HG02885 (cell line): ENCODE measurements around the gene HEATR5B.
A peak's percentile ranks its signal among the peaks of the same experiment; 100 is the strongest.
"Not testable (repeated sequence)": the region's sequence is repeated elsewhere in the genome, so short reads cannot be mapped to it uniquely, and the experiment has no call there.

Source experiments
- ATAC-seq: cut with Tn5 transposase; IDR thresholded peaks from one replicate; pipeline ENCODE4 v1.9.1; 2021; ENCODE audit warnings: mild to moderate bottlenecking; ENCODE audit not compliant: unreplicated experiment, poor library complexity

The HEATR5B gene

GRCh38 chr2:36993841-36994620 is 90.1 kb downstream of the HEATR5B start:
- ATAC-seq: no peak

DNA sequence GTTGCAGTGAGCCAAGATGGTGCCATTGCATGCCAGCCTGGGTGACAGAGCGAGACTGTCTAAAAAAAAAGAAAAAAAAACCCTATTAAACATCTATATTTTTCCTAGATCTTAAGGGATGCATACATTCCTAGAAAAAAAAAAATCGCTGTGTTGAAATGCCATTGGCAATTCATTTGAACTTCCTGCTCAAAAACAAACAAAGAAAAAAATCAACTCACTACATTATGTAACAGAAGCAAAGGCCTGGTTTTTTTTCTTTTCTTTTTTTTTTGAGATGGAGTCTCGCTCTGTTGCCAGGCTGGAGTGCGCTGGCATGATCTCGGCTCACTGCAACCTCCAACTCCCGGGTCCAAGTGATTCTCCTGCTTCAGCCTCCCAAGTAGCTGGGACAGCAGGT is 96.2 kb downstream of the HEATR5B start:
- no peak for ATAC-seq

GRCh38 chr2:36982467-36982866 is 101.7 kb downstream of the HEATR5B start:
- ATAC-seq: no peak

DNA sequence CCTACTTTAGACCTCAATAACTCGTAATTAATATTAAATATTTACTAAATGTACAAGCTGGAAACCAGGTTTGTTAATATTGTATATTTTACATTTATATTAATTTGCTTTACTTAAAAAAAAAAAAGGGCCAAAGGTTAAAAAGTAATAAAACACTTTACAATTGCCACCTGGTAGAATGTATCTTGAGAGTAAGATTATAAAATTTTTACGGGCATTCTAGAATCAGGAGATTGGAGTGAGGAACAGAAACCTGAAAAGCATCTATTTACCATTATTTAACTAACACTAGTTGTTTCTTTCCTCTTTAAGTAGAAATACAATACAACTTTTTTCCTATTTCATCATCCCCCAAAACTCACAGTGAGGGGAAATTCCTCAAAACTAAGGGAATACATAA is 102.3 kb downstream of the HEATR5B start:
- no peak for ATAC-seq

- not testable (repeated sequence) for ATAC-seq
Observed at GRCh38 chr2:36979007-36979406, 105.2 kb downstream of the HEATR5B start.

DNA sequence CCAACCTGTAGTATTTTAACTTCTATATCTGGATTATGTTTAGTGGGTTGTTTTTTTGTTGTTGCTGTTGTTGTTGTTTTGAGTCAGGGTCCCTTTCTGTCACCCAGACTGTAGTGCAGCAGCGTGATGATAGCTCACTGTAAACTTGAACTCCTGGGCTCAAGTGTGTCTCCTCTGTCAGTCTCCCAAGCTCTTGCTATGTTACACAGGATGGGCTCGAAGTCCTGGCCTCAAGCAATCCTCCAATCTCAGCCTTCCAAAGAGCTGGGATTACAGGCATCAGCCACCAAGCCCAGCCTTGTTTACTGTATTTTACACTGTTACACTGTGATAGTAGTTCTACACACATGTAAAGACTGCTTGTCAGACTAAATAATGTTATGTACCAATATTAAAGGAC is 108.1 kb downstream of the HEATR5B start:
- no peak for ATAC-seq

- no peak for ATAC-seq
Observed at GRCh38 chr2:36975306-36975705, 108.9 kb downstream of the HEATR5B start.

GRCh38 chr2:36973320-36973719 is 110.9 kb downstream of the HEATR5B start:
- ATAC-seq: no peak

GRCh38 chr2:36971990-36972389 is 112.2 kb downstream of the HEATR5B start:
- no peak for ATAC-seq

DNA sequence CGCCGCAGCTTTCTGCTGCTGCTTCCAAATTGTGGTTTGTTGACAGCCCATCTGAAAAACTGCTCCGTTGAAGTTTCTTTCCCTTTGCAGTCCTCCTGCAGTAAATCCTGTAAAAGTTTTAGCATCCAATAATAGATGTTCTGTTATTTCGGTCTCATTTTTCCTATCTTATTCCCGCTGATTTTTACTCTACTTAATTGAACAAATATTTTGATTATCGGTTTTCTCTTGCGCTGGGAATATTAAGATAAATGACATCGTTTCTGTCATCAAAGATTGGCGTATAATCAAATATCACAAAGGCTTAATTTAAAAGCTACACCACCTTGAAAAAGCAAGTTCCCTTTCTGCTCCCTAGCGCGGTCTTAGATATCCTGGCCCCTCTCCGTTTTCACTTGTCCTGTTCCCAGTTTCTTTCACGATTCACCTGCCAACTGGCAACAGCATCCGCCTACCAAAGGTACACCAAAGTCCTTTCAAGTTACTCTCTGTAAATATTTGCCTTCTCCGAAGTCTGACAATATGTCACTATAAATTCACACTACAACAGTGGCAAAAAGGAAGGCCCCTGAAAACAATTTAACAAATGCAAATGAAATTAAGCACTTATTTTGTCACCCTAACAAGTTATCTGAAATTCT is 116.8 kb downstream of the HEATR5B start:
- ATAC-seq: no peak

- ATAC-seq: peak; percentile 96
Observed at GRCh38 chr2:36966370-36967235, 117.6 kb downstream of the HEATR5B start, which contains the start of gene STRN. Gene STRN (minus strand): TSS chr2:36966536. CDS start chr2:36966463, 73 bp downstream.

GRCh38 chr2:36965751-36966369 is 118.3 kb downstream of the HEATR5B start:
- ATAC-seq: peak; percentile 29

DNA sequence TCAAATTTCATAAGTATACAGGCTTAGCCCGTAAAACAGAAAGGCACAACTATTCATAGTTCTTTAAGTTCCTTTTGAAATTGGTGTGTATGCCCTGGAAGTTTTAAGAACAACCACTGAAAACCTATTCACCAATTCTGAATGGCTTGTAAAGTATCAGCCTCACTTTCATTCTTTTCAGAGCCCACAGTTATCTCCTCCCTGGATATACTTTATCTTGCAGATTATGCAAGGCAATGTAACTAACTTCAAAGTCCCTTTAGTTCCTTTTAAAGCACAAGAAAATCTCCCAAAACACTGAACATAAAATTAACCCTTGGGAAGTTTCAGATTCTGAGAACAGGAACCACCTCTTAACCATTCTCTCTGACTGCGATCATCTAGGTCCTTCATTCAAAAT is 119.0 kb downstream of the HEATR5B start:
- no peak for ATAC-seq

DNA sequence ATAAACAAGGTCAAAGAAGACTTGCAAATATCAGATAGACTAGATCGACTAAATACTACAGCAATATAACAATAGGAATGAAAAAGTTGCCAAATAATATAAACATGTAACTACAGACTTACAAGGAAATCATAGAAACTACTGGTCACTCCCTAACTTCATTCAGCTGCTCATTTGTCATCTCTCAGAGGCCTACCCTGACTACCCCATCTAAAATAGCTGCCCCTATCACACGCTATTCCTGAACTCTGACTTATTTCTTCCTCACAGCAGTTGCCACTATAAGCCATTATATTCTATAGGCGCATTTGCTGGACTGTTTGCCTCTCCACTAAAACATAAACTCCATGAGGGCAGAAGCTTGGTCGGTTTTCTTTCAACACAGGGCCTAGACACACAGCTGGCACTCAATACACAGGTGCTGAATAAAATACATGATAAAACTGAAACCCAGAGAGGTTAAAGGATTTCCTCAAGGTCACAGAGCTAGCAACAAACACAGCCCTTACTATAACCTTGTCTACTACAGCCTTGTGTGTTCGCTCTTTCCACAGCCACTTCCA is 119.6 kb downstream of the HEATR5B start:
- ATAC-seq: no peak

- no peak for ATAC-seq
Observed at GRCh38 chr2:36963734-36964133, 120.4 kb downstream of the HEATR5B start.

DNA sequence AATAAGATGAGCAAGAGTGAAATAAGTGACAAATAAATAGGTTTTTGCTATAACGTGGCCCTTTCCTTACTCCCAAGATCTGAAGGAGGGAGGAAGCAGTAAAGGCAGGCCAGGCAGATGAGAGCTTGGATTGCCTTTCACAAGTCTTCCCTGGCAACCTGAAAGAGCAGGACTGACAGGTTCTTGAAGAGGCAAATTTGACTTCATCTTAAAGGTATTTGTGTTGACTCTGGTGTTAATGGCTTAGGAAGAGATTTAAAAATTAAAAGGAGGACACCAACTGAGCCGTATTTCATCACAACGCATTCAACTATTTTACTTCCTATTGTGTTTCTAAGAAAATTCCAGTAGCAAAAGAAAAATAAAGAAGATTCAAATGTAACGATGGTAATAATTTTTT is 121.1 kb downstream of the HEATR5B start:
- no peak for ATAC-seq

DNA sequence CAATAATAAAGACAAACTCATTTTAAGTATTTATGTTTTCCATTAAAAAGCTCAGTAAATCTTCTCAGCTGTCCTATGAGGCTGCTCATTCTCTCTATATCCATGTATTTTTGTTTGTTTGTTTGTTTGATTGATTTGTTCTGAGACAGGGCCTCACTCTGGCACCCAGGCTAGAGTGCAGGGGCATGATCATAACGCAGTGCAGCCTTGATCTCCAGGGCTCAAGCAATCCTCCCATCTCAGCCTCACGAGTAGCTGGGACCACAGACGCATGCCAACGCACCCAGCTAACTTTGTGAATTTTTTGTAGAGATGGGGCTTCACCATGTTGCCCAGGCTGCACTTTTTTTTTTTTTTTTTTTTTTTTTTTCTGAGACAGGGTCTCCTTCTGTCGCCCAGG is 123.4 kb downstream of the HEATR5B start:
- ATAC-seq: no peak

GRCh38 chr2:36960005-36960675 is 124.0 kb downstream of the HEATR5B start:
- no peak for ATAC-seq

- no peak for ATAC-seq
Observed at GRCh38 chr2:36954977-36955607, 129.1 kb downstream of the HEATR5B start.
